ENCODE results near the gene AFAP1L1. TPM values are rescaled to one million over a fixed set of nuclear protein-coding genes. Genes with fewer than 3 reads are reported as not detected.

Gene AFAP1L1
- total RNA-seq, 2 experiments from 2014 or later, result not detected

GRCh38 chr5:149371296-149371962 is 99.8 kb downstream of the AFAP1L1 start:
- Histone ChIP-seq H2AFZ (ENCODE audit: low read length) (no peak overlapping the region), H3K4me2 (ENCODE audit: low read length) (no peak overlapping the region), H3K27ac (ENCODE audit: low read depth, low read length, poor library complexity, severe bottlenecking) (no peak overlapping the region), H3K4me3 (ENCODE audit: low read depth, low read length, poor library complexity, severe bottlenecking) (no peak overlapping the region), H3K9me2 (ENCODE audit: insufficient read depth, low read length) (no peaks in the 10 kb centered on the region), H4K20me1 (ENCODE audit: insufficient read depth, low read length) (no peaks in the 10 kb centered on the region), H3K9me3 (ENCODE audit: low read length) (no peaks in the 10 kb centered on the region), H3K36me3 (ENCODE audit: insufficient read depth, low read length) (no peaks in the 10 kb centered on the region), H3K4me1 (ENCODE audit: insufficient read depth, low read length, poor library complexity, severe bottlenecking) (peaks cover 5% of the 10 kb centered on the region), H3K79me2 (ENCODE audit: insufficient read depth, low read depth, low read length) (no peaks in the 10 kb centered on the region)
- no TSS peak for BruUV-seq (replicated peaks)
- ChIA-PET POLR2A (interaction anchor here (0.8 to 1.1 kb wide), 4 partner anchors 14 to 56 kb away, joined by 3 read pairs; partner anchors contain the start of gene PCYOX1L), CTCF (ENCODE audit: unreplicated experiment) (interaction anchor here (0.5 to 1.7 kb wide), 6 partner anchors 10 to 215 kb away, joined by 3 to 10 read pairs (median 6); no protein-coding TSS in a partner anchor)
- DNase-seq (ENCODE audit: low spot score), result peak; percentile 77
- TF ChIP-seq EZH2phosphoT487 (IDR thresholded peaks at IDR 0.05; ENCODE audit: borderline replicate concordance, low read depth, low read length) (no peak), CTCF (conservative IDR thresholded peaks at IDR 0.05; ENCODE audit: low read length) (peak; percentile 81)
- intact Hi-C loops (cut with micrococcal nuclease; ENCODE audit: unreplicated experiment), result loop anchor here (1.0 kb wide), 1 partner anchor 54 kb away; no protein-coding TSS in a partner anchor

- Histone ChIP-seq H3K4me1 (ENCODE audit: insufficient read depth, low read length, poor library complexity, severe bottlenecking) (peaks cover 2% of the 10 kb centered on the region), H3K79me2 (ENCODE audit: insufficient read depth, low read depth, low read length) (no peaks in the 10 kb centered on the region), H4K20me1 (ENCODE audit: insufficient read depth, low read length) (no peaks in the 10 kb centered on the region), H3K27ac (ENCODE audit: low read depth, low read length, poor library complexity, severe bottlenecking) (no peak overlapping the region), H3K4me2 (ENCODE audit: low read length) (no peak overlapping the region), H3K4me3 (ENCODE audit: low read depth, low read length, poor library complexity, severe bottlenecking) (no peak overlapping the region), H3K9me3 (ENCODE audit: low read length) (no peaks in the 10 kb centered on the region), H2AFZ (ENCODE audit: low read length) (no peak overlapping the region), H3K9me2 (ENCODE audit: insufficient read depth, low read length) (no peaks in the 10 kb centered on the region), H3K36me3 (ENCODE audit: insufficient read depth, low read length) (no peaks in the 10 kb centered on the region)
- POLR2A ChIA-PET, result interaction anchor here (0.8 to 1.1 kb wide), 4 partner anchors 15 to 57 kb away, joined by 3 read pairs; partner anchors contain the start of gene PCYOX1L
- CTCF ChIA-PET (ENCODE audit: unreplicated experiment), result interaction anchor here (0.5 to 1.7 kb wide), 7 partner anchors 9 to 216 kb away, joined by 3 to 10 read pairs (median 5); no protein-coding TSS in a partner anchor
- DNase-seq (ENCODE audit: low spot score), result no peak
- no TSS peak for BruUV-seq (replicated peaks)
- intact Hi-C loops (cut with micrococcal nuclease; ENCODE audit: unreplicated experiment), result no loop called here
- TF ChIP-seq EZH2phosphoT487 (IDR thresholded peaks at IDR 0.05; ENCODE audit: borderline replicate concordance, low read depth, low read length) (no peak), CTCF (conservative IDR thresholded peaks at IDR 0.05; ENCODE audit: low read length) (no peak)
These were observed 100.6 kb downstream of the AFAP1L1 start for GRCh38 chr5:149372076-149372795.

Measured in OCI-LY7 (cell line).